AG04450 (cell line): ENCODE measurements around the gene FILIP1. TPM values are rescaled to one million over a fixed set of nuclear protein-coding genes. Genes with fewer than 3 reads are reported as not detected.

ENCODE experiments used
- CTCF ChIA-PET: fragments of 300-600, 350-600 bp; formaldehyde crosslinking; extraction: SDS; loops from one replicate; lab custom pipeline; 2022; ENCODE audit warnings: antibody characterized with exemption, inconsistent platforms; lab: Charles Lee
- POLR2A ChIA-PET: fragments of 350-600 bp; formaldehyde crosslinking; extraction: SDS; loops from one replicate; lab custom pipeline; 2021; ENCODE audit warnings: antibody characterized with exemption, inconsistent platforms; lab: Yijun Ruan, JAX
- DNase-seq: peaks from one replicate; pipeline ENCODE4 v3.0.0-alpha.2; 2011; ENCODE audit warnings: low read depth, low spot score
- H3K27ac ChIP-seq: one replicate; pipeline ENCODE4 v1.5.1; 2012; ENCODE audit warnings: low read depth, low read length, control low read depth
- H3K27me3 ChIP-seq: one replicate; pipeline ENCODE4 v1.6.0; 2012; ENCODE audit warnings: low read length; ENCODE audit not compliant: control insufficient read depth, insufficient read depth
- H3K4me3 ChIP-seq: 2 replicates; pipeline ENCODE4 v1.5.1; 2011; ENCODE audit warnings: mild to moderate bottlenecking, low read depth, low read length, control low read depth
- H3K9me3 ChIP-seq: 2 replicates; pipeline ENCODE4 v1.5.1; 2012; ENCODE audit warnings: low read length; ENCODE audit not compliant: control insufficient read depth, insufficient read depth
- polyA plus RNA-seq: library from polyadenylated mRNA; depleted of rRNA; stranded (reverse); fragments of >200 nt; gene quantifications from 2 replicates; pipeline ENCODE4 v1.2.3, GENCODE V29; 2011
- TF ChIP-seq, protein P1 (sequence below): IDR thresholded peaks from 2 replicates; pipeline ENCODE4 v1.5.1; 2011; ENCODE audit warnings: low read depth, low read length, control low read depth, inconsistent platforms

The FILIP1 gene
- polyA plus RNA-seq, 1 experiment = 0.12 TPM

DNA sequence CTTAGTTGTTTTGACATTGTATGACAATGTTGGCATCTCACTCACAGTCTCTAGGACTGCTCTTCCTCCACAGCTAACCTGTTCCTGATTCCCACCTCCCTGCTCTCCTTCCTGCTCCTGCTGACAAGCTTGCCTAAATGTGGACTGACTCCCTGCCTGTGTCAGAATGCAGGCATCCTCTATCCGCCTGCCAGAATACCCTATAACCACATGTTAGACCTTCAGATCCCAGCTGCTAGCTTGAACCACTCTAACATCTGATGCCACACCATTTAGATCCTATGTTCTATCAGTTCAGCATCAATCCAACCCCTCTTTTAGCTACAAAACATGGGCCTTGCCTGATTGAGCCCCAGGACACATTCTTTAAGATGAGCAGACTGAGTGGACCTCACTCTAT, 12.2 kb downstream of the FILIP1 start:
- TF ChIP-seq, protein P1, sequence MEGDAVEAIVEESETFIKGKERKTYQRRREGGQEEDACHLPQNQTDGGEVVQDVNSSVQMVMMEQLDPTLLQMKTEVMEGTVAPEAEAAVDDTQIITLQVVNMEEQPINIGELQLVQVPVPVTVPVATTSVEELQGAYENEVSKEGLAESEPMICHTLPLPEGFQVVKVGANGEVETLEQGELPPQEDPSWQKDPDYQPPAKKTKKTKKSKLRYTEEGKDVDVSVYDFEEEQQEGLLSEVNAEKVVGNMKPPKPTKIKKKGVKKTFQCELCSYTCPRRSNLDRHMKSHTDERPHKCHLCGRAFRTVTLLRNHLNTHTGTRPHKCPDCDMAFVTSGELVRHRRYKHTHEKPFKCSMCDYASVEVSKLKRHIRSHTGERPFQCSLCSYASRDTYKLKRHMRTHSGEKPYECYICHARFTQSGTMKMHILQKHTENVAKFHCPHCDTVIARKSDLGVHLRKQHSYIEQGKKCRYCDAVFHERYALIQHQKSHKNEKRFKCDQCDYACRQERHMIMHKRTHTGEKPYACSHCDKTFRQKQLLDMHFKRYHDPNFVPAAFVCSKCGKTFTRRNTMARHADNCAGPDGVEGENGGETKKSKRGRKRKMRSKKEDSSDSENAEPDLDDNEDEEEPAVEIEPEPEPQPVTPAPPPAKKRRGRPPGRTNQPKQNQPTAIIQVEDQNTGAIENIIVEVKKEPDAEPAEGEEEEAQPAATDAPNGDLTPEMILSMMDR = no peak
- CTCF ChIA-PET = interaction anchor here (1.4 kb wide), 1 partner anchor 45 kb away, joined by 6 read pairs; no protein-coding TSS in a partner anchor
- Histone ChIP-seq H3K4me3 (no peak overlapping the region), H3K27ac (no peak overlapping the region), H3K27me3 (no peaks in the 10 kb centered on the region), H3K9me3 (no peaks in the 10 kb centered on the region)
- POLR2A ChIA-PET = no interaction called here
- DNase-seq = peak; percentile 20

DNA sequence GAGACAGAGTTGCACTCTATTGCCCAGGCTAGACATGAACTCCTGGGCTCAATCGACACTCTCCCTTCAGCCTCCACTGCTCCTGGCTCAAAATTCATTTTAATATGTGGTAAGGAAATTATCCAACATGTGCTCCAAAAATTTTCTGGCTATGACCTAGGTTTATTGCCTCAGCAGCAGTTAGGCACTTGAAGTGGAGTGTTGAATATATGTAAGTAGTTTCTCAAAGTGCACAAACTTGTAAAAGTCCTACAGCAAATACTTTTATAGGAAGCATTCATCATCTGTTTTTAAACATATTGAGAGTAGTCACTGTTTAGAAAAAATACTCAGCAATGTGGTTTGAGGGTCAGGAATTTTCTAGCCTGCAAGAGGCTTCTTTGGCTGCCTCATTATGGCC, 13.2 kb downstream of the FILIP1 start:
- POLR2A ChIA-PET = no interaction called here
- TF ChIP-seq, protein P1 = no peak
- CTCF ChIA-PET = no interaction called here
- Histone ChIP-seq H3K9me3 (no peaks in the 10 kb centered on the region), H3K27ac (no peak overlapping the region), H3K4me3 (no peak overlapping the region), H3K27me3 (no peaks in the 10 kb centered on the region)
- DNase-seq = no peak

DNA sequence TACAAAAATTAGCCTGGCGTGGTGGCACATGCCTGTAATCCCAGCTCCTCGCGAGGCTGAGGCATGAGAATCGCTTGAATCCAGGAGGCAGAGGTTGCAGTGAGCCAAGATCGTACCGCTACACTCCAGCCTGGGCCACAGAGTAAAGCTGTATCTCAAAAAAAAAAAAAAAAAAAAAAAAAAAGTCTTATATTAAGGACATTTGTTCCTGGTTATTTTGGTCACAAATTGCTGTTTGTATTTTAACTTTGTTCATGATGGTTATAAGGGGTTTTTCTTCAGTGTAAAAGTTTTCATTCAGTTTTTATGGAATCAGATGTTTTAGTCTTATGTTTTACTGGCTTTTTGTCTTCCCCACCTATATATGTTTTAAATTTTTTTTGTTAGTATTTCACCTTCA, 13.9 kb downstream of the FILIP1 start:
- CTCF ChIA-PET = no interaction called here
- POLR2A ChIA-PET = no interaction called here
- no peaks in the 10 kb centered on the region for H3K9me3 ChIP-seq
- H3K27ac ChIP-seq = no peak overlapping the region
- TF ChIP-seq, protein P1 = no peak
- no peaks in the 10 kb centered on the region for H3K27me3 ChIP-seq
- H3K4me3 ChIP-seq = no peak overlapping the region
- no peak for DNase-seq

DNA sequence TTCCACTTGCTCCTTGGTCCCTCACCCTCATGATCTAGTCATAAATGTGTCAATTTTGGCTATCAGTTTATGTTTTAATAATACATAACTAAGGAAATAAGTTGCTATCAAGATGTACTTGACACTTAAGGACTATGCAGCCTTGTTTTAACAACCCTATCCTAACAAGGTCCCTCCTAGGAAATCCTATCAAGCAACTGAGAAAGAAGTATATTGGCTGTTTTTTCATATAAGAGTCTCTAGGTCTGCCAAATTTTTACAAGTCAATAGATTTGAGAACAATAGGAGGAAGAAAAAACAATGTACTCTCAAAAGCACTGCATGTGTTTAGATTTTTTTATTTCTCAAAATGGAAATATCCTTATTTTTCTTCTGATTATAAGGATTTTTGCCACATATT, 14.7 kb downstream of the FILIP1 start:
- CTCF ChIA-PET = no interaction called here
- H3K4me3 ChIP-seq = no peak overlapping the region
- POLR2A ChIA-PET = no interaction called here

DNA sequence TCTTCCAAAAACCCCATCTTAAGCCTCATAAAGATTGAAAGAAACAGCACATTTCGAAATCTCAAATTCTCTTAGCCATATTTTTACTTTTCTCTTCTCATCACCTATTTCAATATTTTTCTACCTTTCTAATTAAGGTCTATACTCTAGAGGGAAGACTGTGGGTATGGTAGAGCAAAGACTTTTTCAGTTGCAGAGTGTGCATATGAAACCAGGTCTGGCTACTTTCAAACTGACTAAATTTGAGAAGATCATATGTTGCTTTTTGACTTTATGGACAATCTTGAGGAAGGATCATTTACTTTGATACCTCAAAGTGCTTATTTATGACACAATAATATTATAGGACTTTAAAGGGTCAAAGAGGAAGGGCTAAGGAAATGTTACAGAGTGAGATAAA, 20.7 kb downstream of the FILIP1 start:
- no peaks in the 10 kb centered on the region for H3K9me3 ChIP-seq
- ChIA-PET POLR2A (no interaction called here), CTCF (no interaction called here)

More for the DNA sequence above, 14.7 kb downstream of the FILIP1 start:
- Histone ChIP-seq H3K27ac (no peak overlapping the region), H3K27me3 (no peaks in the 10 kb centered on the region), H3K9me3 (no peaks in the 10 kb centered on the region)
- TF ChIP-seq, protein P1 = no peak
- DNase-seq = no peak

More for the DNA sequence above, 20.7 kb downstream of the FILIP1 start:
- Histone ChIP-seq H3K4me3 (no peak overlapping the region), H3K27ac (no peak overlapping the region), H3K27me3 (no peaks in the 10 kb centered on the region)
- DNase-seq = no peak
- TF ChIP-seq, protein P1 = no peak
